ENCODE measurements around the gene SLTM.

DNA sequence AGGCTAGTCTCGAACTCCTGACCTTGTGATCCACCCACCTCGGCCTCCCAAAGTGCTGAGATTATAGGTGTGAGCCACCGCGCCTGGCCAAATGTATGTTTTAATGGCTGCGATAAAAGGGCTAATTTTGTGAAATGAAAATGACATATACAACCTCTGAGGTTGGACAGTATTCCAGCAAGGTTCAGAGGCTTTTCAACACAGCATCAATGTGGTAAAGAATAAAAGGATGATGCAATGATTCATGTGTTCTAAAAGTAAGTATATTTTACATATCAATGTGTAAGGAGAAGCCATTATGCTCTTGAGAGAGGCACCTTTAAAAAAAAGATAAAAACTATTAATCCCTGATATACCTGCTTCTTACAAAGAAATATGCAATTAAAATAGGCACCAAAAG lies 6.7 kb downstream of the SLTM start:
- no peak for TF ChIP-seq POLR2AphosphoS5 (IDR thresholded peaks at IDR 0.05)
- TF ChIP-seq, protein P1, sequence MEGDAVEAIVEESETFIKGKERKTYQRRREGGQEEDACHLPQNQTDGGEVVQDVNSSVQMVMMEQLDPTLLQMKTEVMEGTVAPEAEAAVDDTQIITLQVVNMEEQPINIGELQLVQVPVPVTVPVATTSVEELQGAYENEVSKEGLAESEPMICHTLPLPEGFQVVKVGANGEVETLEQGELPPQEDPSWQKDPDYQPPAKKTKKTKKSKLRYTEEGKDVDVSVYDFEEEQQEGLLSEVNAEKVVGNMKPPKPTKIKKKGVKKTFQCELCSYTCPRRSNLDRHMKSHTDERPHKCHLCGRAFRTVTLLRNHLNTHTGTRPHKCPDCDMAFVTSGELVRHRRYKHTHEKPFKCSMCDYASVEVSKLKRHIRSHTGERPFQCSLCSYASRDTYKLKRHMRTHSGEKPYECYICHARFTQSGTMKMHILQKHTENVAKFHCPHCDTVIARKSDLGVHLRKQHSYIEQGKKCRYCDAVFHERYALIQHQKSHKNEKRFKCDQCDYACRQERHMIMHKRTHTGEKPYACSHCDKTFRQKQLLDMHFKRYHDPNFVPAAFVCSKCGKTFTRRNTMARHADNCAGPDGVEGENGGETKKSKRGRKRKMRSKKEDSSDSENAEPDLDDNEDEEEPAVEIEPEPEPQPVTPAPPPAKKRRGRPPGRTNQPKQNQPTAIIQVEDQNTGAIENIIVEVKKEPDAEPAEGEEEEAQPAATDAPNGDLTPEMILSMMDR (IDR thresholded peaks at IDR 0.05) = no peak
